Measurements from ENCODE around the gene FAM204A. TPM values are rescaled to one million over a fixed set of nuclear protein-coding genes. Genes with fewer than 3 reads are reported as not detected.

The FAM204A gene
- polyA plus RNA-seq, 4 donors: 68.1 to 81.9 (median 77.6) TPM

DNA sequence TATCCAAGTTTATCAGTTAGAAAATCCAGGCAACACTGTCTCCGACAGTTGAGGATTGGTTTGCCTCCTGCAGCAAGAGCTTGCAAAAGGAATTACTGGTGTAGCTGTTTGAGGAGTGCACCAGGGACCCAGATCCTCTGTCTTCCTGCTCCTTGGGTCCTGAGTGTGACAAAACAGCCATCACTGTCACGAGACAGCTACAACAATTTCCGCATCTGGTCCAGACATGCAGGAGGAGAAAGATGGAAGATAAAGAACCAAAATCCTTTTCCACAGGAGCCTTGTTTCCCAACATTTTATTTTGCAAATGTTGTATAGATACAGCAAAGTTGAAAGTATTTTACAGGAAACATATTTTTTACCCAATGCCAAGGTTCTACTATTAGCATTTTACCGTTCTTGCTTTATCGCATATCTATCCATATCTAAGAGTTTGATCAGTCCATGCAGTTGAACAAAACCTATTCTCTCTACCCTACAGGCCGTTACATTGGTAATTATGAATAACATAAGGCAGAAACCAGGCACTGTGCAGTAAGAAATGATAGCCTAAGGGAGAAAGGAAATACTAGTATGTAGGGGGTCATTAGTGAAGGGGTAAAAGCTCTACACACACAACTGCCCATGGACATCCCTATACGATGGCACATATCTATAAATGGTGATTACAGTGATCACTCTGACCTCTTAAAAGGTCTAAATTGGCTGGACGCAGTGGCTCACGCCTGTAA, 54.9 kb downstream of the FAM204A start:
- DNase-seq (ENCODE audit: low read depth in 4 of 4, low spot score in 2 of 4): no peak

DNA sequence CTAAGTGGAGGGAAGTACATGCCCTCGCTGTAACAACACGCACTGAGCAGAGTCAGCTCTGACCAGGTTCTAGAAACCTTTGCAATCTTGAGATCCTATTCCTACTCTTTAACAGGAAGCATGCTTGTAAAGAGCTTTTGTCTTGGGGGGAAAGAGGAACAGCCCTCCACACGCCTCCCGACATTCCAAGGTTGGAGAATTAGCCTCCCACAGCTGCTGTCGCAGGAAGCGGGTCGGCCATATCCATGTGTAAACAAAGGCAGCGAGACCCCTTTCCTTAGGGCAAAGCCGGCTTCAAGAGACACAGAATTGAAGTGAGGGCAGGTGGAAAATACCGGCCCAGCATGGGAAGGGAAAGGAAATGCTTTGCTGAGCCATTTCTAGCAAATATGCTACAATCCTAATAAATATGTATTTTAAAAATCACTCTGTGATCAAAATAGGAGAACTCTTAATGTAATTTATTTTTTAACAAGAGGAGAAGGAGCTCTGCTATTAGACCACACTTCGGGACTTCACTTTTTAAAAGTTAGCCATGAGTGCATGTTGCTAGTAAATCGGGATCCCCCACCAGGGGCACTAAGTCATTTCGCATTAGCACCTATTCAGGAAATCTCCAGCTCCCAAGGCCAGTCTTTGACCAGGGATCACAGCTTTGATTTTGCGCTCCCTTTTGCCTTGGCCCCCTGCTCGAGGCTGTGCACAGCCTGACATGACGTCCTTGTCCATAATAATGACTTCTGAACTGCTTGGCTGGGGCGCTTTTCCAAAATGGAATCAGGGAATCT, 55.9 kb downstream of the FAM204A start:
- DNase-seq (ENCODE audit: low read depth in 4 of 4, low spot score in 2 of 4): no peak

- no peak for DNase-seq (ENCODE audit: low read depth in 4 of 4, low spot score in 2 of 4)
These were observed 59.5 kb downstream of the FAM204A start for GRCh38 chr10:118282670-118283069.

DNA sequence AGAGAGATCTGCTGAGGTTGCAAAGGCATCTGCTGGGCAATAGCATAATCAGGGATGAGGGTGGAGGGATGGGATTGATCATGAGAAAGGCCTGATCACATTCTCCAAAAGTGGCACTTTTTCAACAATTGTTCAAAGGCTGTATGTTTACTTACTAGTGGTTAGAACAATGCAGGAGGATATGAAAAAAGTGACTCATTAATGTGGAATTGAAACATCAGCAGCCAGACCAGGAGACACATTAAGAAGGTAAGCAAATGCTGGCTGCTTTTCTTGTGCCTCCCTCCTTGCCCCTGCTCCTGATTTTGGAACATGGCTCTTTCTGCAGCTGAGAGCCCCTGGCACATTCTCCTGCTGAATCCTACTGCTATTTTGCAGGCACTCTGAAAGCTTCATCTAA, 63.5 kb downstream of the FAM204A start:
- DNase-seq (ENCODE audit: low read depth in 4 of 4, low spot score in 2 of 4): no peak

- no peak for DNase-seq (ENCODE audit: low read depth in 4 of 4, low spot score in 2 of 4)
These were observed 64.3 kb downstream of the FAM204A start for GRCh38 chr10:118277871-118278270.

DNA sequence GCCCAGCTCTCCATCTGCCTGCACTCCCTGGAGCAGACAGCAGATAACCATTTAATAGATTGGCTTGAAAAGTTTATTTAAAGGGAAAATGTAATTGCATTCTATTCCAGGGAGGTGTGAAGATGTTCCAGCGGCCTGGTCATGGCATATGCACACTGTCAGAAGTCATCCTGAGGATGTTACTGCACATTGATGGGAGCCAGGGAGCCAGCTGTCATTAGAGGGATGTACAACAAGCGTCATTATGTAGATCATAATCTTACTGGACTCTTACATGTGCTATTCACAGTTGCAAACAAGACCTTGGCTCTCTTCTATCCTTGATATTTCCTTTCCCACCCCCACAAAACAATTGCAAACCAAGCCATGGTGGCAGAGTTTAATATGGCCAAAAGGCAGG, 65.4 kb downstream of the FAM204A start:
- no peak for DNase-seq (ENCODE audit: low read depth in 4 of 4, low spot score in 2 of 4)

DNA sequence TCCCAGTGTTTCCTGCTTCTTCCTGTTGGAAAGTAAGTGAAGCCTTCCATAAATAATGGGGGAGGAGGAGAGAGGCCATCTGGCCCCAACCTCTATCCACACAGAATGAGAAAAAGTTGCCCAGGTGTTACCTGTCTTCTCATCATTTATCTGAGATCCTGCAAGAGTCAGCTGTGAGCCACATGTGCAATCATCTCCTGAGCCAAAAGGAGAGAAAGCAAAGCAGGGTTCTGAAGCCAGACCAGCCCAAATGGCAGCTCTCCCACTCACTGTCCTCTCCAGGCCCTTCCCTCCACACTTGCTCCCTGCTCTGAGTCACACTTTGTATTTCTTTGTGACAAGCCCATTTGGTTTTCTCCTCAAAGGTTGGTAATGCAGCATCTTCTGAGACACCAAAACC, 65.9 kb downstream of the FAM204A start:
- no peak for DNase-seq (ENCODE audit: low read depth in 4 of 4, low spot score in 2 of 4)

DNA sequence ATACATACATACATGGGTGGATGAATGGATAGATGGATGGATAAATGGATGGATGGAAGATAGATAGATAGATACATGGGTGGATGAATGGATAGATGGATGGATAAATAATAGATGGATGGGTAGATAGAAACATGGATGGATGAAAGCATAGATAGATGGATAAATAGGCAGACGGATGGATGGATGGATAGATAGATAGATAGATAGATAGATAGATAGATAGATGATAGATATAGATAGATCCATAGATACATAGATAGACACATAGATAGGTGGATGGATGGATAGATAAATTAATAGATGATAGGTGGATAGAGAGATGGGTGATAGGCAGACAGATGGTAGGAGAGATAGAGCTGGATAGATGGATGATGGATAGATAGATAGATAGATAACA, 68.5 kb downstream of the FAM204A start:
- DNase-seq (ENCODE audit: low read depth in 4 of 4, low spot score in 2 of 4): no peak

GRCh38 chr10:118272767-118273166, 69.4 kb downstream of the FAM204A start:
- DNase-seq (ENCODE audit: low read depth in 4 of 4, low spot score in 2 of 4): no peak

DNA sequence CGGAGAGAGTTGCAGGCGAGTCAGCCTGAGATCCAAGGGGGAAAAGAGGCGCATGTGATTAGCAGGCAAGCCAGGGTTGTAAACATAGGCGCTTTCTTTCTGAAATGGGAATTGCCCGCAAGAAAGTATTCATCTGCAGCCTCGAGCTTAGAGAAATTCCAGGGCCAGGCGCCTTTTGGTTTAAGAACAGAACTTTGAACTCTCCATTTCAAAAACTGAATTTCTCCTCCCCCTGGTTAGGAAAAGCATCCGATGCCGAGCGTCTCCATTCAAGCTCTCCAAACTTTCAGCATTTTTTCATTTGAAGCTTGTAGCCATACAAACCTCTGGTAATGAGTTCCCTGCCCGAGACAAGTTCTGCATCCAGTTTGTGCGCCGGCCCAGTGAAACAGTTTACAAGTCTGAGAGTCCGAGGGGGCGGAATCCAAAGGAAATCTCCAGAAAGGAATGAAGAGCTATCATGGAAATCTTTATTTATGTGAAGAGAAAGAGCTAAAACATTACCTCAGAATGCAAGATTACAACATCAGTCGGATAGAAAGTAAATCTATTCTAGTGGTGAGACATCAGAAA, 69.9 kb downstream of the FAM204A start:
- no peak for DNase-seq (ENCODE audit: low read depth in 4 of 4, low spot score in 2 of 4)

DNA sequence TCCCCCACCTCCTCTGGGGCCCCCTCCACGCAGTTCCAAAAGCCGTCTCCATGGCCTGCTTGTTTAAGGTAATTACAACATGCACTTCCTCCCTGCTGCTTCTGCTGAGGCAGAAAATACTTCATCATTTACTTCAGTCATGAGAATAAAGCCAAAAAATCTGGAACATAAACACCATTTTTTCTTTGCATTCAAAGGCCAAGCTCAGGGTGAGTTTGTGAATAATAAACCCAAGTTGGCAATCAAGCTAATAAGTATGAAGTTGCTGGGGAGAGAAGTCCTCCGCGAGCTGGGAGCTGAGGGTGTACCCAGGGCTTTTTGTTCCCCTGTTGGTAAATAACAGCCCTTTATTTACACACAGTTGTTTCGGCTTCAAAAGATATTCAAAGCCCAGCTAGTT, 70.5 kb downstream of the FAM204A start:
- no peak for DNase-seq (ENCODE audit: low read depth in 4 of 4, low spot score in 2 of 4)

- no peak for DNase-seq (ENCODE audit: low read depth in 4 of 4, low spot score in 2 of 4)
These were observed 75.9 kb downstream of the FAM204A start for GRCh38 chr10:118266098-118266748.

- DNase-seq (ENCODE audit: low read depth in 4 of 4, low spot score in 2 of 4): no peak
These were observed 77.2 kb downstream of the FAM204A start for GRCh38 chr10:118264838-118265470.

- no peak for DNase-seq (ENCODE audit: low read depth in 4 of 4, low spot score in 2 of 4)
These were observed 77.9 kb downstream of the FAM204A start for GRCh38 chr10:118264252-118264651.

- DNase-seq (ENCODE audit: low read depth in 4 of 4, low spot score in 2 of 4): no peak
These were observed 79.6 kb downstream of the FAM204A start for GRCh38 chr10:118262538-118262937.

DNA sequence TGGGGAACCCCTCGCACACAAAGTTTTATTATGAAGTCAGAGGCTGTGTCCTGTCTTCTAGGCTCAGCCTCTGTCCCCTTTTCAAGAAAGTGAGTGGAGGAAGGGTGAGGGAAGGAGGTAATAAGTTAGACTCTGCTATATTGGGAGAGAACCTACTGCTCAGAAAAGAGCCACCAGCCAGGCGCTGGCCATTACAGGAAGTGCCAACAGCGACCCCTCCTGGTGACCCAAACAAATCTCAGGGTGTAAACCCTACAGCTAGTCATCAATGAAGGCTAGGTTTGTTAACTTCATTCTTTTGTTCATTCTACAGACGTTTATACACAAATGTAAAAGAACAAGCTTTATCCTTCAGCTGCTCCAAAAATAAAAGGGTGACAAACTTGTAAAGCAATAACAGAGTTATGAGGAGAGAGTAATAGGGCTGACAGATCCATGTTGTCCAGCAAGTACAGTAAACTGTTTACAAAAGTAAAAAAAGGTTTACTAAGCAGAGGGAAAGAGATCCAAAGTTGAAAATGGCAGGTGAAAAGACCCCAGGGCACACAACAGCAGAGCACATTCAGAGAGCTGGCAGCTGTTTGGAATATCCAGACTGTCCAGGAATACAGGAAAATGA, 82.7 kb downstream of the FAM204A start:
- DNase-seq (ENCODE audit: low read depth in 4 of 4, low spot score in 2 of 4): no peak

DNA sequence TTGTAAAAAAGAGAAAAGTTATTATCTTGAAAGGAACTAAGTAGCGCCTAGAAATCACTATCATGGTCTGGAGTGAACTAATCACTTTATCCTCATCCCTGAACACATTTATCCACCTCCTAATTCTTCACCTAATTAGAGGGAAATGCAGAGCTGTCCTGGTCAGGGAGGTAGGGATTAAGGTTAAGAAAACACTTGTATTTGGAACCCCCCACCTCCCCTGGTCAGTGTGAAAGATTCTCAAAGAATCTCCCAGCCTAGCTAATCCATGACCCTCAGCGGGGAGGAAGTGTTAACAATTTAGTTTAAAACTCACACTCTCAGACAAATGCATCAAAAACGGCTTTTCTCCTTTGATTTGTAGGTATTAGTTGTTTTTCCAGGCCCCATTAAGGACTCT, 83.8 kb downstream of the FAM204A start:
- DNase-seq (ENCODE audit: low read depth in 4 of 4, low spot score in 2 of 4): no peak

- DNase-seq (ENCODE audit: low read depth in 4 of 4, low spot score in 2 of 4): no peak
These were observed 85.1 kb downstream of the FAM204A start for GRCh38 chr10:118256825-118257570.

DNA sequence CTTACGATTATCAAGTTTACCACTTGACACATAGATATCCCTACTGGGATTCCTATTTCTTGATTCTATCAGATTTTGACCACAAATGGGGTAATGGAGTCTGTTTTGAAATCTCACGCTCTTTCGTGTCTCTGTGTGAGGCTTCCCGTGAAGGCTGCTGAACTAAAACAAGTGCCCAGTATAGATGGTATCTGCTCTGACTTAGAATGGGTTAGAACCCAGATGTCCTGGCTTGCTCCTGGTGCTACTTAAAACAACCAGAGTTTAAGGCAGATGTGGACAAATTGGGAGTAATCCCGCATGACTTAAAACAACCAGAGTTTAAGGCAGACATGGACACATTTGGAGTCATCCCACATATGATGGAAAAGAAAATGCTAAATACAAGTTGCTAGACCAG, 85.9 kb downstream of the FAM204A start:
- DNase-seq (ENCODE audit: low read depth in 4 of 4, low spot score in 2 of 4): no peak

DNA sequence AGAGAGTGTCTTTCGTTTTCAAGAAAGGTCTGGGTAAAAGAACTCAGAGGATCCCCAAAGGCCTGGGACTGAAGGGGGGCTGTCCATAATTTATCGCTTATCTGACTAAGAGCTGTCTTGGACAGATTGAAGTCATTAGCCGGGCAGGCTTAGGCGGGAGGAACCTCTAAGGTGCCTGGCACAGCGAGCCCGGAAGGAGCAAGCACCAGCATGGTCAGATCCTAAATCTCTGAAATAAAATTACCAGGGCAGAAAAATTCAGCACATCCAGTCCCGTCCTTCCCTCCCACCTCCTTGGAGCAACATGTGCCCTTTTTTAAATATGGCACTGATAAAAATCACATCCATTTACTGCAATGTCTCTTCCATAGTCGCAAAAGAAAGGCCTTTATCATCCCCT, 86.8 kb downstream of the FAM204A start:
- no peak for DNase-seq (ENCODE audit: low read depth in 4 of 4, low spot score in 2 of 4)

Data from left renal cortex interstitium (tissue), 4 donors.